Measurements from ENCODE around the gene GULP1.

DNA sequence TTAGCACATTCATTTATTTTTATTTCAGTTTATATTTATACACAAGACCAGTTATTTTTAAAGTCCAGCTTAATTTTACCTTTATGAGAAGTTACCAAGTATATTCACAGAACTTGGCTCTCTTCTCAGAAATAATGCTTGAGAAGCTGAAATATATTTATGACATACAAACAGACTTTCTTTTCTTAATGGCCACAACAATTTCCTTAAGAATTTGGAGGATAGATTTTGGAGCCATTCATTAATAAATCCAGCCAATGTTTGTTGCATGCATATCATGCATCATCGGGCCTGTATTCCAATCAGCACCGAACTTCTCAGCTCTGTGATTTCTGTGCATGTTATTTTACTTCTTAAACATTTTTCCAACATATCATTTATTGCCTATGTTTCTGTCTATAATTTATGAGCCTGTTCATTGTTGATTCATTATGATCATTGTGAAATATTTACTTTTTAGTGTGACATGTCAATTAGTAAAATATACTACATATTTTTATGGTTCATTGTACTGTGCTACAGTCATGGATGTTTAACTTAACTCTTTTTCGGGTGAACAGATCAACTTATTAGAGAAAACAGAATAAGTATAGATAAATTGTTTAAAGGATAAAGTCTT is 3.5 kb downstream of the GULP1 start:
- TF ChIP-seq E2F5 (CRISPR knock-in tag; IDR thresholded peaks at IDR 0.05) (no peak), JUN (CRISPR knock-in tag; IDR thresholded peaks at IDR 0.05) (no peak), HMGA2 (CRISPR knock-in tag; IDR thresholded peaks at IDR 0.05) (no peak), ATF6 (CRISPR knock-in tag; IDR thresholded peaks at IDR 0.05) (no peak), ELF4 (CRISPR knock-in tag; IDR thresholded peaks at IDR 0.05; ENCODE audit: low read depth) (no peak)
- TF ChIP-seq, protein P1, sequence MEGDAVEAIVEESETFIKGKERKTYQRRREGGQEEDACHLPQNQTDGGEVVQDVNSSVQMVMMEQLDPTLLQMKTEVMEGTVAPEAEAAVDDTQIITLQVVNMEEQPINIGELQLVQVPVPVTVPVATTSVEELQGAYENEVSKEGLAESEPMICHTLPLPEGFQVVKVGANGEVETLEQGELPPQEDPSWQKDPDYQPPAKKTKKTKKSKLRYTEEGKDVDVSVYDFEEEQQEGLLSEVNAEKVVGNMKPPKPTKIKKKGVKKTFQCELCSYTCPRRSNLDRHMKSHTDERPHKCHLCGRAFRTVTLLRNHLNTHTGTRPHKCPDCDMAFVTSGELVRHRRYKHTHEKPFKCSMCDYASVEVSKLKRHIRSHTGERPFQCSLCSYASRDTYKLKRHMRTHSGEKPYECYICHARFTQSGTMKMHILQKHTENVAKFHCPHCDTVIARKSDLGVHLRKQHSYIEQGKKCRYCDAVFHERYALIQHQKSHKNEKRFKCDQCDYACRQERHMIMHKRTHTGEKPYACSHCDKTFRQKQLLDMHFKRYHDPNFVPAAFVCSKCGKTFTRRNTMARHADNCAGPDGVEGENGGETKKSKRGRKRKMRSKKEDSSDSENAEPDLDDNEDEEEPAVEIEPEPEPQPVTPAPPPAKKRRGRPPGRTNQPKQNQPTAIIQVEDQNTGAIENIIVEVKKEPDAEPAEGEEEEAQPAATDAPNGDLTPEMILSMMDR (IDR thresholded peaks at IDR 0.05) = no peak
- TF ChIP-seq, protein P2, sequence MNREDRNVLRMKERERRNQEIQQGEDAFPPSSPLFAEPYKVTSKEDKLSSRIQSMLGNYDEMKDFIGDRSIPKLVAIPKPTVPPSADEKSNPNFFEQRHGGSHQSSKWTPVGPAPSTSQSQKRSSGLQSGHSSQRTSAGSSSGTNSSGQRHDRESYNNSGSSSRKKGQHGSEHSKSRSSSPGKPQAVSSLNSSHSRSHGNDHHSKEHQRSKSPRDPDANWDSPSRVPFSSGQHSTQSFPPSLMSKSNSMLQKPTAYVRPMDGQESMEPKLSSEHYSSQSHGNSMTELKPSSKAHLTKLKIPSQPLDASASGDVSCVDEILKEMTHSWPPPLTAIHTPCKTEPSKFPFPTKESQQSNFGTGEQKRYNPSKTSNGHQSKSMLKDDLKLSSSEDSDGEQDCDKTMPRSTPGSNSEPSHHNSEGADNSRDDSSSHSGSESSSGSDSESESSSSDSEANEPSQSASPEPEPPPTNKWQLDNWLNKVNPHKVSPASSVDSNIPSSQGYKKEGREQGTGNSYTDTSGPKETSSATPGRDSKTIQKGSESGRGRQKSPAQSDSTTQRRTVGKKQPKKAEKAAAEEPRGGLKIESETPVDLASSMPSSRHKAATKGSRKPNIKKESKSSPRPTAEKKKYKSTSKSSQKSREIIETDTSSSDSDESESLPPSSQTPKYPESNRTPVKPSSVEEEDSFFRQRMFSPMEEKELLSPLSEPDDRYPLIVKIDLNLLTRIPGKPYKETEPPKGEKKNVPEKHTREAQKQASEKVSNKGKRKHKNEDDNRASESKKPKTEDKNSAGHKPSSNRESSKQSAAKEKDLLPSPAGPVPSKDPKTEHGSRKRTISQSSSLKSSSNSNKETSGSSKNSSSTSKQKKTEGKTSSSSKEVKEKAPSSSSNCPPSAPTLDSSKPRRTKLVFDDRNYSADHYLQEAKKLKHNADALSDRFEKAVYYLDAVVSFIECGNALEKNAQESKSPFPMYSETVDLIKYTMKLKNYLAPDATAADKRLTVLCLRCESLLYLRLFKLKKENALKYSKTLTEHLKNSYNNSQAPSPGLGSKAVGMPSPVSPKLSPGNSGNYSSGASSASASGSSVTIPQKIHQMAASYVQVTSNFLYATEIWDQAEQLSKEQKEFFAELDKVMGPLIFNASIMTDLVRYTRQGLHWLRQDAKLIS (CRISPR knock-in tag; IDR thresholded peaks at IDR 0.05; ENCODE audit: borderline replicate concordance) = no peak

Measured in WTC11 (cell line).